Measurements from ENCODE around the gene CD2BP2.

The CD2BP2 gene

DNA sequence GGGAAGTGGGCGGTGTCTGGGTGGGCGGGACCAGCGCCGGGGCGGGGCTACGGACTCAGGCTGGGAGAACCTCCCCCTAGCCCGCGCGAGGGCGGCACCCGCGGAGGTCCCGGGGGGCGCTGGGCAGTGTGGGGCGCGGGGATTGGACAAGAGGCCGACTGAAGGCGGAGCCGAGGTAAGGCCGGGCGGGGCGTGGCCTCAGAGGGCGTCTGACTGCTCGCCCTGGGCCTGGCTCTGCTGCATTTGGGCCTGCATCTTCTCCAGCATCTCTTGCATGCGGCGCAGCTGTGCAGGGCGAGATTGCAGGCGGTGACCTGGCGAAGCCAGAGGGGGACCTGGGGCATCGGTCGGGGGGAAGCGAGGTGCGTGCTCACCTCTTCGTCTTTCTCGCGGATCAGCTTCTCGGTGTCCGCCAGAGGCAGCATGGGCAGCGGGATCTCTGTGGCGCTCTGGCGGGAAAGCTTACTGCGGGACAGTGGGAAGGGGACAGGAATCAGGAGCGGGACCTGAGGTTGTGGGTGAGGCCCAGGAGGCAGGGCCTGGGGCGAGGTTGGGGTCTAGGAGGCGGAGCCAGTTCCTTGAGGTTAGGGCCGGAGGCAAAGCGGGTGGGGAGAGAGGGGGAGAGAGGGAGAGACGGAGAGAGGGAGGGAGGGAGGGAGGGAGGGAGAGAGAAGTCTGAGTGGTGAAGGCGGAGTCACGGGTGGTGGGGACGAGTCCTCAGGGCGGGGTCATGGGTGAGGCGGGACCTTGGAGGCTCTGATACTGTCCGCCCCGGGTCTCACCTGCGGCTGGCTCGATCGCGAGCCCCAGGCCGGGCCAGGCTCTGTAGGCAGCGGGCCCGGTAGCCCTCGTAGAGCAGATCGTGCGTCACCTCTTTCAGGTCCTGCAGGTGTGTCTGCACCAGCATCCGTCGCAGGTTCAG, 23.4 kb upstream of the CD2BP2 start:
- peak; percentile 98 for DNase-seq (ENCODE audit: low spot score)

DNA sequence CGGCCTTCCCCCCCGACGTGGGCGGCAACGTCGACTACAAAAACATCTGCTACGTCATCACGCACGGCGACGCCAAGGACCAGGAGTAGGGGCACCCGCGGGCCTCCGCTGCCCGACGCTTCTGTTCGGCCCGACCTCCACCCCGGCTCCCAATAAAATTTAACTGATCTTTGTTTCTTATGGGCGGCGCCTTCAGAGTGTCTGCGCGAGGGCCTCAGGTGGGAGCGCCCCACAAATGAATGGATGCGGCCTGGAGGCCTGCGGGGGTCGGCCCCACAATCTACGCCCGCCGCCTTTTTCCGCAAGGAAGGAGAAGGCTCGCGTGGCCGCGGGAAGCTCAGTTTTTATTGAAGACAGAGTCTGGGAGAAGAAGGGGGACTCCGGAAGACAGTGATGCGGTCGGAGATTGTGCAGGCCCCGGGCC, 22.7 kb upstream of the CD2BP2 start:
- DNase-seq (ENCODE audit: low spot score), result peak; percentile 91

DNA sequence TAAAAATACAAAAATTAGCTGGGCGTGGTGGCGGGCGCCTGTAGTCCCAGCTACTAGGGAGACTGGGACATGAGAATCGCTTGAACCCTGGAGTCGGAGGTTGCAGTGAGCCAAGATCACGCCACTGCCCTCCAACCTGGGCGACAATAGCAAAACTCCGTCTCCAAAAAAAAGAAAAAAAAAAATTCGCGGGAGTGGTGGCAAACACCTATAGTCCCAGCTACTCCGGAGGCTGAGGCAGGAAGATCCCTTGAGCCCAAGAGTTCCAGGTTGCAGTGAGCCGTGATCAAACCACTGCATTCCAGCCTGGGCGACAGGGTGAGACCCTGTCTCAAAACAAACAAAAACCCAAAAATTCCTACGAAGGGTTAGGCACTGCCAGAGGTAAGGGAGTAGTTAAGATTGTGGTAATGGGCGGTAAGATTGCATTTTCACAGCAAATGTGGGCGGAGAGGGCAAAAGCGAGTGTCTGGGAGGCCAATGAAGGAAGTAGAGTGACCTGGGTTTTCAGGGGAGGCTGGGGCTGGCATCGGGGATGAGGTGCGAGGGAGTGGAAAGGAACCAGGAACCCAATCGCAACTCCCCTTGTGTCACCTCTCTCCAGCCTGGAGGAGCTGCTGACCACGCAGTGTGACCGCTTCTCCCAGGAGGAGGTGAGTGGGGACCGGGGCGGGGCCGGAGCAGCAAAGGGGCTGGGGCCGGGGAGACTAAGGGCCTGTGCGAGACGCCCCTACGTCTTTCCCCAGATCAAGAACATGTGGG, 22.1 kb upstream of the CD2BP2 start:
- no peak for DNase-seq (ENCODE audit: low spot score)

DNA sequence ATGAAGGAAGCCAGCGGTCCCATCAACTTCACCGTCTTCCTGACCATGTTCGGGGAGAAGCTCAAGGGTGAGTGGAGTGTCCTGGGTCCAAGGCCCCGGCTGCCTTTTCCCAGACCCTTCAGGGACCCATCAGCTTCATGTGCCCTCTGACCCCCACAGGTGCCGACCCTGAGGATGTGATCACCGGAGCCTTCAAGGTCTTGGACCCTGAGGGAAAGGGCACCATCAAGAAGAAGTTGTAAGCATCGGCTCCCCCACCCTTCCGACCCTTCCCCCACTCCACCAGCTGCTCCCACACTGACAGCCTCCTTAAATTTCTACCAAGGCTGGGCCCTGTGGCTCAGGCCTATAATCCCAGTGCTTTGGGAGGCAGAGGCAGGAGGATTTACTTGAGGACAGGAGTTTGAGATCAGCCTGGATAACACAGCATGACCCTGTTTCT, 21.4 kb upstream of the CD2BP2 start:
- no peak for DNase-seq (ENCODE audit: low spot score)

DNA sequence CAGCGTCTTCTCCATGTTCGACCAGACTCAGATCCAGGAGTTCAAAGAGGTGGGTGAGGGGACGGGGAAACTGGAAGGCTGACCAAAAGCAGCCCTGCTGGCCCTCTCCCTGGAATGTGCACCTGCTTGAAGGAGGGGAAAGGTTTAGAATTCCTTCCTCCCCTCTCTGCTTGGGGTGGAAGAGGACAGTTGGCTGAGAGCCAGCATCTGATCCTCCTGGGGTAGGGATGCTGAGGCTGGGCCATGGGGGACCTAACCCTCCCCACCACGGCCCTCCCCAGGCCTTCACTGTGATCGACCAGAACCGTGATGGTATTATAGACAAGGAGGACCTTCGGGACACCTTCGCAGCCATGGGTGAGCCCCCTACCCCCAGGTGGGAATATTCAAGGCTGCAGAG, 20.8 kb upstream of the CD2BP2 start:
- DNase-seq (ENCODE audit: low spot score), result no peak

DNA sequence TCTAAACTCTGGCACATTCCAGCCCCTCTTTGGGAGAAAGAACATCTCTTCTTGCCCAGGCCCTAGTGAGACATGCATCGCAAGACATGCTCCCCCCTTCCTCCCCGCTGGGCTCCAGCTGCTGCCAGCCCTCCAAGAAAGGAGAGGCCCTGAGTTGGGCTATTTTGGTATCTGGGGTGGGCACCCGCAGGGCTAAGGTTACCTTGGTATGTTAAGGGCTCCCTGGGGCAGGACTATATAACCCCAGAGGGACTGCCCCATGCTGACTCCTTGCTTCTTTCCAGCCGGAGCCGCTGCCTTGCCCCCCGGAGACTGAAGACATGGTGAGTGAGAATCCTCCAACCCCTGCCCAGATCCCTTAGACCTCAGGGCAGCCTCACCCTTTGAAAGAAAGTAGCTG, 19.4 kb upstream of the CD2BP2 start, which contains the start of gene MYL11:
Gene MYL11, plus strand, starts transcription at position 265 of the 400 bp plus-strand sequence. Its CDS starts 56 bp downstream, at position 321.
- DNase-seq (ENCODE audit: low spot score), result no peak

DNA sequence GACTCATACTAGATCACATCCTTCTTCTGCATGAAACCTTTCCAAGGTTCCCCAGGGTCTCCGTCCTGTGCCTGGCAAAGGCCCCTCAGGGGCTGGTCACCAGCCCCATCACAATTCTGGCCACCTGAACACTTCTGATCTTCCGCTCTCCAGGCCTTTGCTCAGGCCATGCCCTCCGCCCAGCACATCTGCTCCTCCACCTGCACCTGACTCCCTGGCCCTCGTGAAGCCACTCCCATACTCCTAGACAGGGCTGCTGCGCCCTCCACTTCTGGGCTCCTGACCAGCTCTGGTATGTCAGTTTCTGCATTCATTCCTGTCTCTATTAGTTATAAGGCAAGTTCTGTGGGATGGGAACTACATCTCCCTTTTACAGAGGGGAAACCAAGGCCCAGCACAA, 17.6 kb upstream of the CD2BP2 start:
- no peak for DNase-seq (ENCODE audit: low spot score)

DNA sequence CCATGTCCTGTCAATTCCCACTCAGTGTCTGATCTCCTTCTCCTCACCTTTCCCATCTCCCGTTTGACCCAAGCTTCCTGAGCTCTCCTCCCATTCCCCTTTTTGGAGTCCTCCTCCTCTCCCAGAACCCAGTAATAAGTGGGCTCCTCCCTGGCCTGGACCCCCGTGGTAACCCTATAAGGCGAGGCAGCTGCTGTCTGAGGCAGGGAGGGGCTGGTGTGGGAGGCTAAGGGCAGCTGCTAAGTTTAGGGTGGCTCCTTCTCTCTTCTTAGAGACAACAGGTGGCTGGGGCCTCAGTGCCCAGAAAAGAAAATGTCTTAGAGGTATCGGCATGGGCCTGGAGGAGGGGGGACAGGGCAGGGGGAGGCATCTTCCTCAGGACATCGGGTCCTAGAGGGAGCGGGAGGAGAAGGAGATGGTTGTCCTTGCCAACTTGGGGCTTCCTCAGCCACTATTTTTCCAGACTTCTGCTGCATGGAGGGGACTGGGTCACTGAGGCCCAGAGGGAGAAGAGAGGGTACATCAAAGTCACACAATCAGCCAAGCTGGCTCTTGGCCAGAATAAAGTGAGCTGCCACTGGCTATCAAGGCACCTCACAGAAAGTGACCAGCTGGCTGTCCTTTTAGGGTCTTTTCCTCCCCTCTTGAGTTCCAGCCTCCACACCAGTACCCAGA, 17.1 kb upstream of the CD2BP2 start:
- DNase-seq (ENCODE audit: low spot score), result peak; percentile 38

DNA sequence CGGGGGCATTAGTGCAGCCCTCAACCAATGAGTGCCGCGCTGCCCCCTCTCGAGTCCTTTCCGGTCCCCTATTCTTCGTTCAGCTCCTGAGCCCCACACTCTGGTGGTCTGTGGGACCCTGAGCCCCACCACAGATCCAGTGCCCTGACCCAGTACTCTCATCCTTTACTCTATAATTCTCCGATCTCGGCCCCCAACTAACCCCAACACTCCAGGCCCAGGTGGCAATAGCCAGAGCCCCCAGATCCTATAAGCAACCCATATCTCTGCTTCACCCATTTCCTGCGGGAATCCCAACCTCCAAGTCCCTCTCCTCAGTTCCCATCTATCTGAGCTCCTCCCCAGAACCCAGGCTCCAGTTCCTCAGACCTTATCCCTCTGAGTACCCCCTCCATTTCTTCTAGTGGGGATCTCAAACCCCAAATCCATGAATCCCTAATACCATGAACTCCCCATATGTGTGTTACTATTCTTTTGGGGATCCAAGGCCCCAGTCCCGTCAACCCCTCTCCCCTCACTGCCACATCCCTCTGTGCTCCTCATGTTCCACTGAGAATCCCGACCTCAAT, 16.2 kb upstream of the CD2BP2 start:
- DNase-seq (ENCODE audit: low spot score), result no peak

DNA sequence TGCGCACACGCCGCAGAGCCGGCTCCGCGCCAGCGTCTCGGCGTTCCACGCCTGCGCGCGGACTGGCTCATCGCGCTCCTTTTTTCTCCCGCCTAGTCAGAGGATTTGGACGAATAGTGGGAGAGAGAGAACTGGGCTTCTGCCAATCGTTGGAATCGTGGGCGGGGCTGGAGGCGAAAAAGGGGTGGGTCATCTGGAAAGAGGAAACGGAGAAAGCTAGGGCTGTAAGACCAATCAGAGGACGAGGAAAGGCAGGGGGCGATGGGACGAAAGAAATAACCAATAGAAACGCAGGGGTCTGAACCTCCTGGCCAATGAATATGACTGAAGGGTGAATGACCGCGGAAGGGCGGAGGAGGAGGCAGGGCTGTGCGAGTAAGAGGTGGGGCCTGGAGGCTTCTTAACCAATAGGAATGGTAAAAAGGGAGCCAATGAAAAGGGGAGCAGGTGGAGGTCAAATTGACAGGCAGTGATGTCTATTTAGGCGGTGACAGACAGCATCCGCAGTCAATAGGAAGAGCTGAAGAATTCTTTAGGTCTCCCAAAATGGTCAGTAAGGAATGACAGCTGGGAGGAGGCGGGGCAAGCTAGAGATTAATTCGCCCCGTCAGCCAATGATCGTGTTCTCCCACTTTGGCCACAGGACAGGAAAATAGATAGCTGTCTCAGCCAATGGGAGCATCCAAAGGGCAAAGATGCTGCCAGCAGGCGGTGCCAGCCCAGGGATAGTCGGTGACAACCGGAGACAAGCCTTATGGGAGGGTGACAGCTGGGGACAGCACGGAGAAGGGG, 15.5 kb upstream of the CD2BP2 start, which contains the start of gene TBC1D10B:
Gene TBC1D10B, minus strand, starts transcription at position 39 of the 792 bp plus-strand sequence. CDS start 311 bp downstream, outside the sequence.
- DNase-seq (ENCODE audit: low spot score), result peak; percentile 100

DNA sequence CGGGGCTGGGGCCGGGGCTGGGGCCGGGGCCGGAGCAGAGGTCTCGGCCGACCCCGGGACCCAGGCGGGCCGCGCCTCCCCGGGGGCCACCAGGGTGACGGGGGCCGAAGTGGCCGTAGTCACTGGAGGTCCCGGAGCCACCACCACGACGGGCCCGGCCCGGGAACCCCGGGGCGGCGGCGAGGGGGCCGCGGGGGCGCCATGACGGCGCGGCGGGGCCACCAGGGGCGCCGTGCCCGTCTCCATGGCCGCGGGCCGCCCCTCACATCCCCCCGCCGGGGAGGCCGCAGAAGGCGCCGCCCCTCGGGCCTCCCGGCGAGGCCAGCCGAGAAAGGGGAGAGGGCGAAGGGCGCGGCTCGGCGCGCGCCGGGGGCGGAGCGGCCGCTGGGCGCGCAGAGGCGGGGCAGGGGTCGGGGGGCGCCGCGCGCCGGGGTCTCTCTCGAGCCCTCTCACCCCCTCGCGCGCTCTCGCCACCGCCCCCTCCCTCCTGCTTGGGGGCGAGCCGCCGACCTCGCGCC, 14.9 kb upstream of the CD2BP2 start:
- no peak for DNase-seq (ENCODE audit: low spot score)

DNA sequence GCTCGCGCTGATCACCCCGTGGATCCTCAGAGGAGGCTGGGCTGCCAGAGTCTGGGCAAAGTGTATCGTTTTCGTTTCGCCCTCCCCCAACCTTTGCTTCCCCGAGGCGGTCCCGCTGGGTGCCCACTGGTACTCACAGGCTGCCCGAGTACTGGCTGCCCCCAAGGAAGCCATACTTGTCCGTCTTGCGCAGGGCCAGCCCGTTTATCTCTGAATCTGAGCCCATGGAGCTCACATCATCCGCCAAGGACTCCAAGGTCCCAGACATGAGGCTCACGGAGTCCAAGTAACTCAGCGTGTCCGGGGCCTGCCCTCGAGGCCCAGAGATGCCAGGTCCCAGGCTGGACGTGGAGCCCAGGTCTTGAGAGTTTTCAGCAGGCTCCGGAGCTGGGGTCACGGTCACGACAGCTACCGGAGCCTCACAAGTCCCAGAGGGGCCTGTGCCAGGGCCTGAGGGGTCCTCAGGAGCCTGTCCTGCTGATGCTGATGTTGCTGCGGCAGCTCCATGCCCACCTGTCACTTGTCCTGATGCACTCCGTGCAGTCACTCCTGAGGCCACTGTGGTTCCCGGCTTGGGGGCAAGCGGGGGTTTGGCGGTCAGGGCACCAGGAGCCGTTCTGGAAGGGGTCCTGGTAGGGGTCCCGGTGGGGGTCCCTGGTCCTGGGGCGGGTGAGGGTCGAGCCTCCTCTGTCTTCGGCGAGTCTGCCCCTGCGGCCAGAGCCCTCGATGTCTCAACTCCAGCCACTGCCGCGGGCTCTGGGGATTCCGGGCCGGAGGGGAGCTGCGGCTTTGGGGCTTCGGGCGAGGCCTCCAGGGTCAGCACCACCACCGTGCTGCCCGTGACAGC, 14.2 kb upstream of the CD2BP2 start:
- peak; percentile 36 for DNase-seq (ENCODE audit: low spot score)

DNA sequence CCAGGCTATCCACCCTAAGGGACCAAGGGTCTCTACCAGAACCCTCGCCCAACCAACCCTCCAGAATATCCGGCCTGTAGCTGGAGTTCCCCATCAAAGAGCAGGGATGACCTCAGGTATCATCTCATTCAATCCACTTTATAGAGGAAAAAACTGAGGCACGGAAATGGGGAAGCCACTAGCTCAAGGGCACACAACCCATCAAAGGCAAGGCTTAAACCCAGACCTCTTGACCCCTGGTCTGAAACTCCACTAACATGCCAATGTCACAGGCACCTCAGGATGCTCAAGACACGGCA, 13.6 kb upstream of the CD2BP2 start:
- no peak for DNase-seq (ENCODE audit: low spot score)

DNA sequence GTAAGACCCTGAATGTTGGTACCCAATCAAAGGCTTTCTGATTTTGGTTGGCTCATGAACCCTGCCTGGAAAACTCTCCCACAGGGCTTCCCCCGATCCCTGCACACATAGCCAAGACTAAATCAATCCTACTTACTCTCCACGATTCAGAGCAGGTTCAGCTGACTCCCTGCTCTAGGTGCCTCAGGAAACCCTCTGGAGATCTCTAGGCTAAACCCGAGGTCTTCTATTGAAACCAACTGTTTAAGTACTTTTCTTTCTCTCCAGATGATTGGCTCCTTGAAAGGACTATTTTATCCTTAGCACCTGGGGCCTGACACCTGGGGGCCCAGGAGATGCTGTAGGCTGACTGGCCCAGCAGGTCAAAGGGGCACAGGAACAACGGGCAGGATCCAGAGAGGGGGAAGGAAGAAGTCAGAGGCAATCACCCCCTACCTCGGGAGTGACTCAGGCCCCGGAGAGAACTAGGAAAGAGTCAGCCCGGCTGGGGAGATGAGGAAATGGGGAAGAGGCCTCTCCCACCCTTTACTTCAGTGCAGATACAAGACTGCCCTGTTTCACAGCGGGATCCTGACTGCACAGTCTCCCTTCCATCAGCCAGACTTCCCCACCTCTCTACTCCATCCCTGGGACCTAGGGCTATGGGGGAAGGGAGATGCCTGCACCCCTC, 13.1 kb upstream of the CD2BP2 start:
- DNase-seq (ENCODE audit: low spot score), result no peak

DNA sequence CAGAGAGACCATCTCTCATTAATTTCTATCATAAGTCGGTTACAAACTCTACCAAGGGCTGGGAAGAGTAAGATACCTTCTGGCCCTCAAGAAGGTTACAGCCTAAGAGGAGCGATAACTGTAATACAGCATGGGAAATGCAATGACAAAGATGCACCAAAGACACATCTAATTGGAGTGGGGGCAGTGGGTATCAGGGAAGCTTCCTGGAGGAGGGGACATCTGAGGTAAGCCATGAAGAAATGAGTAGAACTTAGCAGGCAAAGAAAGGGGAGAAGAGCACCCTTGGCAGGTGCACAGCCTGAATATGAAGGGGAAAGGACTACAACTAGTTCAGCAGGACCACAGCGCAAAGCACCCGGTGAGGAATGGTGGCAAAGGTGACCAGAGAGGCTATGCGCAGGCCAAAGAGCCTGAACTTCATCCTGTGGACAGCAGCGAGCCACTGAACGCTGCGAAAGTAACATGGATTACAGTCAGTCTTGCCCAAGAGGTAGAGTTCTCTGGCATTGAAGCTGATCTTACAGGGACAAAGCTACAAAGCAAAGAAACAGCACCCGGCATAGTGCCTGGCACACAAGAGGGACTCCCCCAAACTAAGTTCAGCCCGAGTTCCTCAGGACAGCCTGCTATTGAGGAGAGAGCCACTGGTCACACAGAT, 12.4 kb upstream of the CD2BP2 start:
- no peak for DNase-seq (ENCODE audit: low spot score)

DNA sequence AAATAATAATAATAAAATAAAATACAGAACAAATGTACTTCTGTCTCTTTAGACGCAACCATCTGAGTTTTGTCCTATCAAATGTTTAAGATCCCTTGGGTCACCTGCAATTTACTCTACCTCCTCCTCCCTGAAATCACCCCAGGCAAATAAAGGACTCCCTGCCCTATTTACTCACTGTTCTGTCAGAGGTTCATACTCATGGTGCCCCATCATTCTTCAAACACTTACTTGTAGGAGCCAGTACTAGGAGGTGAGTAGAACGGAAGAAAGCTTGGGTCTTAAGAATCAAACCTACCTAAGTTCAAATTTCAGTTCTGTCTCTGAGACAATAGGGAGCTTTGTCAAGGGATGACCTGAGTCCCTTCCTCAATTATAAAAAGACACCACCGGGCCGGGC, 11.4 kb upstream of the CD2BP2 start:
- no peak for DNase-seq (ENCODE audit: low spot score)

DNA sequence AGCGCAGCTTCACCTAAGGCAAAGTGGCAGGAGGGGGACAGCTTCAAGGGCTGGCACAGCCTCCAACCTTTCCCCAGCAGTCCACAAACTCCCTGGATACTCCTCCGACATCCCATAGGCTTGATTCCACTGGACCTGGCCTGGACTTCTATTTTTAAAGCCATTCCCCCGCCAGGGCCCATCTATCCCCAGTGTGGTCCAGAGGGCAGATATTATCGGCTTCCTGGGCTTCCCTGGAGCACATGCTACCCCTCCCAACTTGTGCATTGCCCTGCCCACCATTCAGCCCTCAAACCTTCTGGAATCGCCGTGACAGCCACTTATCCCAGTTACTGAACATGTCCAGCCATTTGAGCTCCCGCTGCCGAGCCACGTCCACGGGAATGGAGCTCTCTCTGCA, 10.1 kb upstream of the CD2BP2 start:
- DNase-seq (ENCODE audit: low spot score), result no peak

DNA sequence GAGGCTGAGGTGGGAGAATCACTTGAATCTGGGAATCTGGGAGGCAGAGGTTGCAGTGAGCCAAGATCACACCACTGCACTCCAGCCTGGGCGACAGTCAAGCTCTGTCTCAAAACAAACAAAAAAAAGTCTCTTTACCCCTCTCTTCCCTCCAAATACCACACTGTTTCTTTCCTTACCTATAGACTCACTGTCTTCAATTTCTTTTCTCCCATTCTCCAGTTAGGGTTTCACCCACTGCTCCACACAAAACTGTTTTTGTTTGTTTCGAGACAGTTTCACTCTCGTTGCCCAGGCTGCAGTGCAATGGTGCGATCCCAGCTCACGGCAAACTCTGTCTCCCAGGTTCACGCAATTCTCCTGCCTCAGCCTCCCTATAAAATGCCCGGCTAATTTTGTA, 6.1 kb upstream of the CD2BP2 start:
- DNase-seq (ENCODE audit: low spot score), result no peak

DNA sequence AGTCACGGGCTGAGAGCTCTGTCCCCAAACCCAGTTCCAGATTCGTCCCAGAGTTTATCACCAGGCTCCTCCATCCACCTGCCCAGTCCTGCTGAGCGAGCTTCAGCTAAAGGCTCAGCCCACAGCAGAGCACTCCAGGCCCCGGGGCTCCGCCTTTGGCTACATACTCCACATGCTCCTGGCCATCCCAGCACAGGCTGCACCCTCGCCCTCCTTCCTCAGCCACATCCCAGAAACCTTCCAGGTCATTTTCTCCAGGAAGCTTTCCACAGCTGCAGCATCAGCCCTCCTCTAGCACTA, 4.7 kb upstream of the CD2BP2 start:
- no peak for DNase-seq (ENCODE audit: low spot score)
